SK-N-SH (cell line): ENCODE data around the gene SLC27A4. TPM values are rescaled to one million over a fixed set of nuclear protein-coding genes. Genes with fewer than 3 reads are reported as not detected.

ENCODE experiments used
- CTCF ChIA-PET: fragments of 300-600, 350-600 bp; formaldehyde crosslinking; extraction: SDS; loops from one replicate; lab custom pipeline; 2021; lab: Yijun Ruan, JAX
- POLR2A ChIA-PET: fragments of 350-600 bp; sonication (Branson Sonifier 250); formaldehyde crosslinking; extraction: SDS; loops from one replicate; lab custom pipeline; 2020; ENCODE audit warnings: antibody characterized with exemption, inconsistent platforms; lab: Yijun Ruan, JAX
- DNase-seq: peaks from one replicate; pipeline ENCODE4 v3.0.0; 2012
- H2AFZ ChIP-seq: fragments of 200-600 bp; sonication (generic); 2 replicates; pipeline ENCODE4 v1.8.1; 2016; ENCODE audit warnings: antibody characterized with exemption, mild to moderate bottlenecking, low read depth
- H3F3A ChIP-seq: fragments of 200-600 bp; sonication (generic); replicated peaks from 2 replicates; pipeline ENCODE3; 2016; ENCODE audit warnings: antibody characterized with exemption, mild to moderate bottlenecking; ENCODE audit not compliant: insufficient read depth
- H3K27ac ChIP-seq, 2 experiments: fragments of 200-500 bp in 1 of 2; fragments of 200-600 bp in 1 of 2; sonication (Bioruptor generic) in 1 of 2; sonication (generic), shearing (Covaris generic) in 1 of 2; 2 replicates each; pipeline versions ENCODE4 v1.5.1 to v1.6.1; 2014 to 2016; ENCODE audit warnings: low read depth in 2 of 2, inconsistent platforms in 1 of 2, low read length in 1 of 2, mild to moderate bottlenecking in 1 of 2, mixed read lengths in 1 of 2
- H3K27me3 ChIP-seq: fragments of 200-600 bp; sonication (generic), shearing (Covaris generic); 2 replicates; pipeline ENCODE4 v1.6.1; 2016; ENCODE audit warnings: mixed run types; ENCODE audit not compliant: insufficient read depth
- H3K36me3 ChIP-seq, 2 experiments: fragments of 200-500 bp in 1 of 2; fragments of 200-600 bp in 1 of 2; sonication (Bioruptor generic) in 1 of 2; sonication (generic) in 1 of 2; replicated peaks in 1 of 2; 2 replicates each; pipeline versions ENCODE3 to v1.5.1; 2014 to 2016; ENCODE audit warnings: low read length in 1 of 2, mild to moderate bottlenecking in 1 of 2; ENCODE audit not compliant: insufficient read depth in 2 of 2, control insufficient read depth in 1 of 2
- H3K4me1 ChIP-seq, 2 experiments: fragments of 200-500 bp in 1 of 2; fragments of 200-600 bp in 1 of 2; sonication (Bioruptor generic) in 1 of 2; sonication (generic), shearing (Covaris generic) in 1 of 2; 2 replicates each; pipeline versions ENCODE4 v1.5.1 to v1.6.1; 2014 to 2016; ENCODE audit warnings: low read depth in 1 of 2, low read length in 1 of 2, mixed run types in 1 of 2; ENCODE audit not compliant: insufficient read depth in 2 of 2, control insufficient read depth in 1 of 2
- H3K4me2 ChIP-seq: fragments of 200-600 bp; sonication (generic), shearing (Covaris generic); 2 replicates; pipeline ENCODE4 v1.6.1; 2017; ENCODE audit warnings: mixed run types
- H3K4me3 ChIP-seq, 2 experiments: fragments of 200-500 bp in 1 of 2; fragments of 200-600 bp in 1 of 2; sonication (Bioruptor generic) in 1 of 2; sonication (generic), shearing (Covaris generic) in 1 of 2; 2 replicates each; pipeline versions ENCODE4 v1.5.1 to v1.8.1; 2014 to 2016; ENCODE audit warnings: low read depth in 2 of 2, inconsistent platforms in 1 of 2, low read length in 1 of 2, mild to moderate bottlenecking in 1 of 2, mixed read lengths in 1 of 2, moderate library complexity in 1 of 2
- H3K79me2 ChIP-seq: fragments of 200-600 bp; sonication (generic); 2 replicates; pipeline ENCODE4 v1.8.1; 2017; ENCODE audit warnings: mild to moderate bottlenecking; ENCODE audit not compliant: insufficient read depth
- H3K9ac ChIP-seq: fragments of 200-600 bp; sonication (generic); 2 replicates; pipeline ENCODE4 v1.6.1; 2017; ENCODE audit warnings: mixed run types
- H3K9me2 ChIP-seq: fragments of 200-600 bp; sonication (generic); 2 replicates; pipeline ENCODE4 v1.6.1; 2017; ENCODE audit warnings: mixed run types
- H3K9me3 ChIP-seq: fragments of 200-600 bp; sonication (generic); 2 replicates; pipeline ENCODE4 v1.6.1; 2017; ENCODE audit warnings: mixed run types, mild to moderate bottlenecking, moderate library complexity
- H4K20me1 ChIP-seq: fragments of 200-600 bp; sonication (generic); 2 replicates; pipeline ENCODE4 v1.6.1; 2017; ENCODE audit warnings: mild to moderate bottlenecking, mixed run types; ENCODE audit not compliant: insufficient read depth
- CHD2 ChIP-seq: fragments of 150-350 bp; IDR thresholded peaks from 2 replicates; pipeline ENCODE4 v1.6.1; 2018; ENCODE audit warnings: low read length; ENCODE audit not compliant: partially characterized antibody
- ELF1 ChIP-seq: IDR thresholded peaks from 2 replicates; pipeline ENCODE4 v1.4.0; 2012
- EP300 ChIP-seq, 2 experiments: IDR thresholded peaks; 2 replicates each; pipeline versions ENCODE4 v1.4.0 to v1.6.1; 2012; ENCODE audit warnings: borderline replicate concordance in 1 of 2, low read depth in 1 of 2, low read length in 1 of 2
- FOXJ3 ChIP-seq: sonication (generic); formaldehyde crosslinking; IDR thresholded peaks from 2 replicates; pipeline ENCODE4 v1.5.1; 2020; ENCODE audit warnings: mild to moderate bottlenecking, missing genetic modification reagents
- FOXM1 ChIP-seq: IDR thresholded peaks from 2 replicates; pipeline ENCODE4 v1.4.0; 2012; ENCODE audit warnings: low read depth, mild to moderate bottlenecking
- GATA2 ChIP-seq: sonication (generic); formaldehyde crosslinking; IDR thresholded peaks from 2 replicates; pipeline ENCODE4 v1.5.0; 2020; ENCODE audit warnings: mild to moderate bottlenecking, missing genetic modification reagents
- IRF3 ChIP-seq: fragments of 150-350 bp; IDR thresholded peaks from 2 replicates; pipeline ENCODE4 v1.6.1; 2016; ENCODE audit warnings: mild to moderate bottlenecking, low read depth, low read length
- JUND ChIP-seq: IDR thresholded peaks from 2 replicates; pipeline ENCODE4 v1.4.0; 2012
- MXI1 ChIP-seq: IDR thresholded peaks from 2 replicates; pipeline ENCODE4 v1.6.1; 2012; ENCODE audit warnings: mild to moderate bottlenecking, low read depth, low read length, improper control_type of control experiment
- NFIC ChIP-seq: IDR thresholded peaks from 2 replicates; pipeline ENCODE4 v1.4.0; 2012; ENCODE audit warnings: borderline replicate concordance
- NRF1 ChIP-seq: IDR thresholded peaks from 2 replicates; pipeline ENCODE4 v1.6.1; 2012; ENCODE audit warnings: low read depth, mild to moderate bottlenecking, low read length
- POLR2AphosphoS5 ChIP-seq: IDR thresholded peaks from 2 replicates; pipeline ENCODE4 v1.6.1; 2012; ENCODE audit warnings: low read depth, low read length
- SIN3A ChIP-seq: IDR thresholded peaks from 2 replicates; pipeline ENCODE4 v1.6.1; 2012; ENCODE audit warnings: low read depth, mild to moderate bottlenecking, low read length, moderate library complexity, borderline replicate concordance
- SMC3 ChIP-seq: IDR thresholded peaks from 2 replicates; pipeline ENCODE4 v1.6.1; 2012; ENCODE audit warnings: low read depth, low read length, improper control_type of control experiment
- TCF12 ChIP-seq: IDR thresholded peaks from 2 replicates; pipeline ENCODE4 v1.4.0; 2012
- YY1 ChIP-seq: IDR thresholded peaks from 2 replicates; pipeline ENCODE4 v1.4.0; 2012; ENCODE audit warnings: low read depth, mild to moderate bottlenecking
- WGBS: methylation state at CpG from one replicate; pipeline ENCODE4 v1.1.6; 2017; ENCODE audit warnings: low lambda C conversion rate; 5-methylcytosine and 5-hydroxymethylcytosine counted together
- polyA plus RNA-seq, 3 experiments: library from polyadenylated mRNA; depleted of rRNA; stranded (reverse); fragments of >200 nt; gene quantifications; 2 replicates each; pipeline ENCODE4 v1.2.3, GENCODE V29; 2012

Gene SLC27A4
- polyA plus RNA-seq, 1 of the 3 experiments (the other 2 are of a cell fraction) = 24.1 TPM

GRCh38 chr9:128384801-128385495 is 44.6 kb downstream of the SLC27A4 start:
- H3K9me2 ChIP-seq = no peaks in the 10 kb centered on the region
- 85% methylated on average over 7 of the region's 7 CpGs for WGBS
- no peak overlapping the region for H2AFZ ChIP-seq
- no peak overlapping the region for H3K4me2 ChIP-seq
- no peak overlapping the region for H3K9ac ChIP-seq
- peaks cover 13% of the 10 kb centered on the region; the same call in 1 of the 2 replicates for H3K79me2 ChIP-seq
- ChIA-PET POLR2A (no interaction called here), CTCF (interaction anchor here (1.0 to 4.6 kb wide), 6 partner anchors 23 to 89 kb away, joined by 3 to 22 read pairs (median 4); partner anchors contain the start of gene CERCAM)
- no peak overlapping the region for H3K4me3 ChIP-seq
- H3K27ac ChIP-seq = no peak overlapping the region; a peak in 1 of 4 replicates
- peaks cover 11 to 62% of the 10 kb centered on the region in 2 experiments for H3K36me3 ChIP-seq
- no peaks in the 10 kb centered on the region for H3K27me3 ChIP-seq
- TF ChIP-seq IRF3 (no peak), POLR2AphosphoS5 (no peak), GATA2 (CRISPR knock-in tag) (no peak), ELF1 (no peak), NRF1 (no peak), NFIC (no peak), SMC3 (no peak), FOXJ3 (CRISPR knock-in tag) (no peak), FOXM1 (no peak), TCF12 (no peak), JUND (no peak), SIN3A (no peak), EP300 (IDR thresholded peaks at IDR 0.05; ENCODE audit: borderline replicate concordance in 1 of 2, low read depth in 1 of 2, low read length in 1 of 2) (no peak), YY1 (no peak), MXI1 (no peak), CHD2 (no peak)
- DNase-seq = no peak
- no peaks in the 10 kb centered on the region for H3K9me3 ChIP-seq
- no peaks in the 10 kb centered on the region for H4K20me1 ChIP-seq
- peaks cover 0 to 12% of the 10 kb centered on the region in 2 experiments; a peak in 1 of 4 replicates for H3K4me1 ChIP-seq
- H3F3A ChIP-seq = no peaks in the 10 kb centered on the region
